Measurements from ENCODE around the gene TUBGCP3. TPM values are rescaled to one million over a fixed set of nuclear protein-coding genes. Genes with fewer than 3 reads are reported as not detected.

The TUBGCP3 gene
- total RNA-seq, 3 donors from 2014 or later: 32.0 to 34.5 (median 32.1) TPM

DNA sequence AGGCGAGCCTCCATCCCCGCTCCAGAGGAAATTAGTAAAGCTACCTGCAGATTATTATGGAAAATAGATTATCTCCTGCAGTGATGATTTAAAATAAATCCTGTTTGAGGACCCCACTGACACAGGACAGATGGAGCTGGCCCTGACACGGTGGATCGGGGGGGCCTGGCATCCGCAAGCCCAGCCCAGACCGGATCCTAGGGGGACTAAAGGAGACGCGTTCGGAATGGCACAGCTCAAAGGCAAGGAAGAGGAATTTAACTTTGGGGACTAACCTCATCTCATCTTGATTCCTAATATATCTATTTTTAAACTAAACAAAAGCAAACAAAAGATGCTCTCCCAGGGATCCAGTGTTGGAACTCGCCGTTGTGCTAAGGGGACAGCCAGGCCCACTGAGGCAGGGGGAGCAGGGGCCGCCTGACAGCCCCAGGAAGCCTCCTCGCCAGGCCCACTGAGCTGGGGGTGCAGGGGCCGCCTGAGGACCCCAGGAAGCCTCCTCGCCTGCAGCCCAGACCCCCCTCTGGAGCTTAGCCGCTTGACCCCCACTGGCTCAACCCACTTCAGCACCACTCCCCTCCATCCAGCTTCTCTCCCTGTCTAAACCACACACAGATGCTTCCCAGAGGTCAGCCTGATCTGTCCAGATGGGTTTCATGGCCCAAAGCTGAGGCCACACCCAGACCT, 133.2 kb downstream of the TUBGCP3 start:
- Histone ChIP-seq H3K4me3 (no peak overlapping the region), H3K9me3 (peaks cover 12 to 16% of the 10 kb centered on the region in 2 donors), H3K27me3 (peaks cover 0 to 24% of the 10 kb centered on the region in 2 donors), H3K4me1 (no peaks in the 10 kb centered on the region), H3K27ac (no peak overlapping the region), H3K36me3 (no peaks in the 10 kb centered on the region)
- intact Hi-C loops (cut with DNase I; ENCODE audit: low total_unique reads): no loop called here
- TF ChIP-seq POLR2A (IDR thresholded peaks at IDR 0.05): no peak
- TF ChIP-seq, protein P1, sequence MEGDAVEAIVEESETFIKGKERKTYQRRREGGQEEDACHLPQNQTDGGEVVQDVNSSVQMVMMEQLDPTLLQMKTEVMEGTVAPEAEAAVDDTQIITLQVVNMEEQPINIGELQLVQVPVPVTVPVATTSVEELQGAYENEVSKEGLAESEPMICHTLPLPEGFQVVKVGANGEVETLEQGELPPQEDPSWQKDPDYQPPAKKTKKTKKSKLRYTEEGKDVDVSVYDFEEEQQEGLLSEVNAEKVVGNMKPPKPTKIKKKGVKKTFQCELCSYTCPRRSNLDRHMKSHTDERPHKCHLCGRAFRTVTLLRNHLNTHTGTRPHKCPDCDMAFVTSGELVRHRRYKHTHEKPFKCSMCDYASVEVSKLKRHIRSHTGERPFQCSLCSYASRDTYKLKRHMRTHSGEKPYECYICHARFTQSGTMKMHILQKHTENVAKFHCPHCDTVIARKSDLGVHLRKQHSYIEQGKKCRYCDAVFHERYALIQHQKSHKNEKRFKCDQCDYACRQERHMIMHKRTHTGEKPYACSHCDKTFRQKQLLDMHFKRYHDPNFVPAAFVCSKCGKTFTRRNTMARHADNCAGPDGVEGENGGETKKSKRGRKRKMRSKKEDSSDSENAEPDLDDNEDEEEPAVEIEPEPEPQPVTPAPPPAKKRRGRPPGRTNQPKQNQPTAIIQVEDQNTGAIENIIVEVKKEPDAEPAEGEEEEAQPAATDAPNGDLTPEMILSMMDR (IDR thresholded peaks at IDR 0.05): no peak
- no peak for TF ChIP-seq POLR2AphosphoS5 (IDR thresholded peaks at IDR 0.05)
- no peak for DNase-seq (ENCODE audit: low spot score in 2 of 2)

DNA sequence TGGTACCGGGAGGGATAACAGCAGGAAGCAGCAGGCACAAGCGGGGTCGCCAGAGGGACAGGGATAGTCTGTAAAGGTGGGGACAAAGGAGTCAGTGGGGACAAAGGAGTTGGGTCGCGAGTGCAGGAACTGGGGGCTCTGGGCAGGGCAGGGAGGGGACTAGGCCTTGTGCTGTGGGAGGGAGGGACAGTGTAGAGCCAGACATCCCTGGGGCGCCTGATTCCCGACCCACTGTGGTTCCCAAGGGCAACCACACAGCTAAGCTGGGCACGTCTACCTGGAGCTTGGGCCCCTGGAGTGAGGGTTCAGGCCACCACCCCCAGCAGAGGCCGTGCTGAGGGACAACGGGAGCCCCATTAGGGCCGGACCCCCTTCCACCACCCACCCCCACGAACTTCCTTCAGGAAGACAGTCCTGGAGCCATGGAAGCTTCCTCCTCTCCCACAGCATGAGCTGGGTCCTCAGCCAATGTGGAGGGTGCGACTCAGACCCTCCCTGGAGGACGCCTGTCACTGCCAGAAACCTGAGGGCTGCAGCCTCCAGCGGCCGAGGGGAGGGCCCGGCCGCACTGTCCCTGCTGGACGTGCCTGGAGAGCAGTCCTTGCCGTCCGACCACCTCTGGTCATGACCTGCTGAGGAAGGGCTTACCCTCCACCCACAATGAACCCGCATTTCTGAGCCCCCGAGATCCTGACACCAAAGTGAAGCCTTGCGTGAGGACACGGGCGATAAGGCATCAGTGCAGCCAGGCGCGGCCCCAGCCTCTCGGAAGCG, 133.9 kb downstream of the TUBGCP3 start:
- DNase-seq (ENCODE audit: low spot score in 2 of 2): no peak
- no peak overlapping the region for H3K4me3 ChIP-seq
- peaks cover 0 to 29% of the 10 kb centered on the region in 2 donors for H3K27me3 ChIP-seq
- peaks cover 7 to 11% of the 10 kb centered on the region in 2 donors for H3K9me3 ChIP-seq
- H3K27ac ChIP-seq: no peak overlapping the region
- no peaks in the 10 kb centered on the region for H3K4me1 ChIP-seq
- intact Hi-C loops (cut with DNase I; ENCODE audit: low total_unique reads): loop anchor here (2.0 kb wide), 1 partner anchor 35 kb away; no protein-coding TSS in a partner anchor
- H3K36me3 ChIP-seq: no peaks in the 10 kb centered on the region
- TF ChIP-seq, protein P1 (IDR thresholded peaks at IDR 0.05): no peak
- TF ChIP-seq POLR2AphosphoS5 (IDR thresholded peaks at IDR 0.05) (no peak), POLR2A (IDR thresholded peaks at IDR 0.05) (no peak)

DNA sequence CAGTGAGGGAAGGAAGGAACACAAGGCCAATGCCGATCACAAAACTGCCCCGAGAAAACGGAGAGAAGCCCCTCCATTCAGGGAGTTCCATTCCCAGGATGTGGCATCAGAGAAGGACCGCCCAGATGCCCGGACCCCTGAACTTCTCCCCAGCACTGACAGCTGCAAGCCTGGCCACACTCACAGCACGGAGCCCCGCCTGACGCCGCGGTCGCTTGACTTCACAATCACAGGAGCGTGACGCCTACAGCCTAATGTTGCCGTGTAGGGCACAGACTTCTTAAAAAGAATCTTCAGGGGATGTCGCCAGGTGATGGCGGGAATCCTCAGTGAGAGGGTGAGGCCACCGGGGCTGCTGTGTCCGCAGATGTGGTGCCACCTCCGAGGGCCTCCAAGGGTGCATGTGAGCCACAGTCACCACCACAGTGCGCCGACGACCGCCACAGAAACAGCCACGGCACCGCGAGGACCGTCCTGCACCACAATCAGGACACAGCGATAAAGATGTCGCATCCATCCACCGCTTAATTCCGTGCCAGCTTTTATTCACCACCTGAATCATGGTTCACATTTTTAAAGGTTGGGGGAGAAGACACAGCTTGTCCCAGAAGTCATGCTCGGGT, 134.6 kb downstream of the TUBGCP3 start:
- intact Hi-C loops (cut with DNase I; ENCODE audit: low total_unique reads): loop anchor here (2.0 kb wide), 1 partner anchor 35 kb away; no protein-coding TSS in a partner anchor
- H3K4me1 ChIP-seq: no peaks in the 10 kb centered on the region
- DNase-seq (ENCODE audit: low spot score in 2 of 2): no peak
- H3K4me3 ChIP-seq: no peak overlapping the region
- H3K9me3 ChIP-seq: peaks cover 4 to 7% of the 10 kb centered on the region in 2 donors
- H3K27me3 ChIP-seq: peaks cover 0 to 30% of the 10 kb centered on the region in 2 donors
- H3K27ac ChIP-seq: no peak overlapping the region
- no peak for TF ChIP-seq POLR2AphosphoS5 (IDR thresholded peaks at IDR 0.05)
- TF ChIP-seq POLR2A (IDR thresholded peaks at IDR 0.05): no peak
- TF ChIP-seq, protein P1 (IDR thresholded peaks at IDR 0.05): no peak
- no peaks in the 10 kb centered on the region for H3K36me3 ChIP-seq

DNA sequence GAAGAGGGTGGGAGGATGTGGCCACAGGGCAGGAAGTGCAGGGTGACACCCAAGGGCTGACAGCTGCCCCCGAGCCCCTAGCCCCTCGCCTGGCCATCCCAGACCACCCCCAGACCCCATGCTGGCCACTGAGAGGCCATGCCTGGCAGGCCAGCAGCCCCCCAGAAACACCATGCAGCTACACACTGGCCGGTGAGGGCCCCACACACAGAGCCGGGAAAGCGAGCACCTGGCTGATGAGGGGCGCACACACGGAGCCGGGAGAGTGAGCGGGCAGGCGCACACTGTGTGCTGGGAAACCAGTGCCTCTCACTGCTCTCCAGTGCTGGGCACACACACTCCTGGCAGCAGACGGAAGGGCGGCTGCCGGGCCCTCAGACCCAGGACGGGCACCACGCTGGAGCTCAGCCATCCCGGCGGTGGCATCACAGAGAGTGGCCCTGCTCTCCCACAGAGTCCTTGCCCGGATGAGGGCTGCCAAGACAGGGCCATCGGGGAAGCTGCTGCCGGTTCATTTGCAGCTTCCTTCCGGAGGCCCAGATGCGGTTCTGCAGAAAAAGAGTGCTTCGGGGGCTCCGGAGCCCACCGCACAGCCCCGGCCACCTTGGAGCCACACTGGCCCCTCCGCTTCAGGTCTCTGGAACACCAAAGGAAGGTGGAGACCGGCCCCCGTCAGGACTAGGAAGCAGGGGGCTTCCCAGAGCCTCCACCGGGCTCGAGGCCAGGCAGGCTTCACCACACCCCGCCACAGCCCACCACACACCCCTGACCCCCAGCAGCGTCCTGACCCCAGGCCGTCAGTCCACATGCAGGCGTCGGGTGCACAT, 135.4 kb downstream of the TUBGCP3 start:
- Histone ChIP-seq H3K4me3 (no peak overlapping the region), H3K4me1 (no peaks in the 10 kb centered on the region), H3K27ac (no peak overlapping the region), H3K9me3 (peaks cover 0 to 7% of the 10 kb centered on the region in 2 donors), H3K36me3 (no peaks in the 10 kb centered on the region), H3K27me3 (peaks cover 0 to 37% of the 10 kb centered on the region in 2 donors)
- TF ChIP-seq POLR2AphosphoS5 (IDR thresholded peaks at IDR 0.05): no peak
- TF ChIP-seq, protein P1 (IDR thresholded peaks at IDR 0.05): no peak
- TF ChIP-seq POLR2A (IDR thresholded peaks at IDR 0.05): no peak
- intact Hi-C loops (cut with DNase I; ENCODE audit: low total_unique reads): loop anchor here (2.0 kb wide), 1 partner anchor 34 kb away; no protein-coding TSS in a partner anchor
- DNase-seq (ENCODE audit: low spot score in 2 of 2): no peak
